Measurements from ENCODE around the gene OSGIN1. TPM values are rescaled to one million over a fixed set of nuclear protein-coding genes. Genes with fewer than 3 reads are reported as not detected.
A peak's percentile ranks its signal among the peaks of the same experiment; 100 is the strongest.

Gene OSGIN1
- total RNA-seq, 6 experiments from 2014 or later, result 40.1 to 170 (median 53.9) TPM

- Histone ChIP-seq H3K9me3 (no peaks in the 10 kb centered on the region), H3K36me3 (peaks cover 0 to 49% (median 2%) of the 10 kb centered on the region in 4 donors), H3K27ac (no peak overlapping the region), H3K27me3 (no peaks in the 10 kb centered on the region), H3K4me3 (no peak overlapping the region), H3K4me1 (no peaks in the 10 kb centered on the region)
- ATAC-seq, result no peak
- WGBS (ENCODE audit: insufficient coverage, low coverage, low lambda C conversion rate, missing lambda C conversion rate), result 79% methylated on average over 6 of the region's 12 CpGs
- no peak for DNase-seq
- intact Hi-C loops (cut with DNase I), result no loop called here
- TF ChIP-seq POLR2A (IDR thresholded peaks at IDR 0.05), result no peak
- no peak for TF ChIP-seq CTCF (IDR thresholded peaks at IDR 0.05)
Observed at GRCh38 chr16:84003038-84003437, 50.0 kb downstream of the OSGIN1 start.

- TF ChIP-seq CTCF (IDR thresholded peaks at IDR 0.05), result no peak
- TF ChIP-seq POLR2A (IDR thresholded peaks at IDR 0.05), result no peak
- 40% methylated on average over 4 of the region's 7 CpGs for WGBS (ENCODE audit: insufficient coverage, low coverage, low lambda C conversion rate, missing lambda C conversion rate)
- Histone ChIP-seq H3K27me3 (no peaks in the 10 kb centered on the region), H3K9me3 (no peaks in the 10 kb centered on the region), H3K27ac (no peak overlapping the region), H3K4me3 (no peak overlapping the region), H3K4me1 (no peaks in the 10 kb centered on the region), H3K36me3 (peaks cover 0 to 36% (median 0%) of the 10 kb centered on the region in 4 donors)
- intact Hi-C loops (cut with DNase I), result no loop called here
- ATAC-seq (no peak), DNase-seq (no peak)
Observed at GRCh38 chr16:84004442-84004841, 51.4 kb downstream of the OSGIN1 start.

GRCh38 chr16:84005391-84005790, 52.4 kb downstream of the OSGIN1 start:
- no CpG with 5 or more reads among the region's 5 CpGs for WGBS (ENCODE audit: insufficient coverage, low coverage, low lambda C conversion rate, missing lambda C conversion rate)
- no peaks in the 10 kb centered on the region for H3K27me3 ChIP-seq
- DNase-seq (no peak), ATAC-seq (peak in 1 of 4 donors; percentile 28)
- H3K36me3 ChIP-seq, result peaks cover 0 to 26% (median 0%) of the 10 kb centered on the region in 4 donors
- intact Hi-C loops (cut with DNase I), result no loop called here
- H3K27ac ChIP-seq, result no peak overlapping the region
- TF ChIP-seq POLR2A (IDR thresholded peaks at IDR 0.05), result no peak
- TF ChIP-seq CTCF (IDR thresholded peaks at IDR 0.05), result no peak
- H3K9me3 ChIP-seq, result no peaks in the 10 kb centered on the region
- no peak overlapping the region for H3K4me3 ChIP-seq
- no peaks in the 10 kb centered on the region for H3K4me1 ChIP-seq

GRCh38 chr16:84007520-84007919, 54.5 kb downstream of the OSGIN1 start:
- Histone ChIP-seq H3K4me1 (no peaks in the 10 kb centered on the region), H3K9me3 (no peaks in the 10 kb centered on the region), H3K4me3 (no peak overlapping the region), H3K27me3 (no peaks in the 10 kb centered on the region), H3K27ac (no peak overlapping the region), H3K36me3 (peaks cover 0 to 6% (median 0%) of the 10 kb centered on the region in 4 donors)
- DNase-seq (no peak), ATAC-seq (no peak)
- 55% methylated on average over 3 of the region's 4 CpGs for WGBS (ENCODE audit: insufficient coverage, low coverage, low lambda C conversion rate, missing lambda C conversion rate)
- intact Hi-C loops (cut with DNase I), result no loop called here
- no peak for TF ChIP-seq CTCF (IDR thresholded peaks at IDR 0.05)
- no peak for TF ChIP-seq POLR2A (IDR thresholded peaks at IDR 0.05)

GRCh38 chr16:84007965-84008364, 54.9 kb downstream of the OSGIN1 start:
- no peaks in the 10 kb centered on the region for H3K9me3 ChIP-seq
- WGBS (ENCODE audit: insufficient coverage, low coverage, low lambda C conversion rate, missing lambda C conversion rate), result 51% methylated on average over 3 of the region's 8 CpGs
- no peak overlapping the region for H3K4me3 ChIP-seq
- H3K36me3 ChIP-seq, result peaks cover 0 to 1% (median 0%) of the 10 kb centered on the region in 4 donors
- TF ChIP-seq POLR2A (IDR thresholded peaks at IDR 0.05) (no peak), CTCF (IDR thresholded peaks at IDR 0.05) (no peak)
- H3K4me1 ChIP-seq, result no peaks in the 10 kb centered on the region
- DNase-seq, result no peak
- ATAC-seq, result no peak
- no peak overlapping the region for H3K27ac ChIP-seq
- intact Hi-C loops (cut with DNase I), result no loop called here
- no peaks in the 10 kb centered on the region for H3K27me3 ChIP-seq

Data from right lobe of liver (tissue), 6 donors.